ENCODE results near the gene EFNA1. TPM values are rescaled to one million over a fixed set of nuclear protein-coding genes. Genes with fewer than 3 reads are reported as not detected.

The EFNA1 gene
- total and polyA plus RNA-seq, 2 of the 13 experiments (the other 11 are each of a cell fraction or from before 2014, with no cell fraction given): 81.8 to 874 TPM

DNA sequence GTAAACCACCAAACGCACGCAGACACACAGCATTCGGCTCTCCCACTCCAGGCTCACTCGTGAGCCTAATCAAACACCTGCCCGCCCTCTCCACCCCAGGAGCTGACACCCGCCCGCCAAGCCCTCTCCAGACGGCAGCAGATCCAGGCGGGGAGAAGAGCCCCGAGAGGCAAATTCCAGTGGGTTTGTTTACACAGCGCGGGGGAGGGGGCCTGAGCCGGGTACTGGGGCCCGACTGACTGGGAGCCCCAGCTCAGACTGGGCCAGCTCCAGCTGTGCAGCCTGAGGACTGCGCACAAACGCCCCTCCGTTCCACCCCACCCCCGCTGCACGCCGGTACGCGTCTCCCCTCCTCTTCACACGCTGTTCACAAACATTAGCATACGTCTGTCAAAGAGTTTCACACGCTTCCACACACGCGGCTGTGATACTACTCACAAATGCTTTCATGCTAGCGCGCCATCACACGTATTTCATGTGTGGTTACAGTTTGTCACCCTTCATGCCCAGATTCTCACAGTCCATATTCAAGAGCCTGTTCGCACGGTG, 1.0 kb upstream of the EFNA1 start (continued):
- 0 out of 2 replicates have a peak, but pooled peaks have one; percentile 93 for TF ChIP-seq ZNF646 (CRISPR knock-in tag; IDR thresholded peaks at IDR 0.05)
- TF ChIP-seq HIVEP1 (CRISPR knock-in tag; IDR thresholded peaks at IDR 0.05): no peak
- TF ChIP-seq, protein P1, sequence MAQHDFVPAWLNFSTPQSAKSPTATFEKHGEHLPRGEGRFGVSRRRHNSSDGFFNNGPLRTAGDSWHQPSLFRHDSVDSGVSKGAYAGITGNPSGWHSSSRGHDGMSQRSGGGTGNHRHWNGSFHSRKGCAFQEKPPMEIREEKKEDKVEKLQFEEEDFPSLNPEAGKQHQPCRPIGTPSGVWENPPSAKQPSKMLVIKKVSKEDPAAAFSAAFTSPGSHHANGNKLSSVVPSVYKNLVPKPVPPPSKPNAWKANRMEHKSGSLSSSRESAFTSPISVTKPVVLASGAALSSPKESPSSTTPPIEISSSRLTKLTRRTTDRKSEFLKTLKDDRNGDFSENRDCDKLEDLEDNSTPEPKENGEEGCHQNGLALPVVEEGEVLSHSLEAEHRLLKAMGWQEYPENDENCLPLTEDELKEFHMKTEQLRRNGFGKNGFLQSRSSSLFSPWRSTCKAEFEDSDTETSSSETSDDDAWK (CRISPR knock-in tag; IDR thresholded peaks at IDR 0.05): no peak
- TF ChIP-seq HNRNPH1 (optimal IDR thresholded peaks at IDR 0.05; ENCODE audit: low read depth, low read length): peak; percentile 72
- 0 out of 2 replicates have a peak, but pooled peaks have one; percentile 10 for TF ChIP-seq KLF13 (CRISPR knock-in tag; IDR thresholded peaks at IDR 0.05)
- TF ChIP-seq DNMT3B (CRISPR knock-in tag; conservative IDR thresholded peaks at IDR 0.05): 0 out of 2 replicates have a peak, but pooled peaks have one; percentile 20
- TF ChIP-seq HMGXB4 (CRISPR knock-in tag; IDR thresholded peaks at IDR 0.05; ENCODE audit: borderline replicate concordance in 1 of 2, low read depth in 1 of 2): no peak; a peak in 1 of 4 replicates
- no peak for TF ChIP-seq GATA4 (IDR thresholded peaks at IDR 0.05; ENCODE audit: borderline replicate concordance, low read depth)
- TF ChIP-seq RXRB (CRISPR knock-in tag; IDR thresholded peaks at IDR 0.05; ENCODE audit: borderline replicate concordance): no peak
- TF ChIP-seq SRSF9 (IDR thresholded peaks at IDR 0.05; ENCODE audit: borderline replicate concordance, insufficient read depth, low read depth, low read length, poor library complexity, severe bottlenecking): no peak
- 0 out of 2 replicates have a peak, but pooled peaks have one; percentile 31 for TF ChIP-seq FIP1L1 (IDR thresholded peaks at IDR 0.05; ENCODE audit: borderline replicate concordance, insufficient read depth, low read depth, low read length)
- no peak for TF ChIP-seq ZBTB46 (CRISPR knock-in tag; IDR thresholded peaks at IDR 0.05; ENCODE audit: borderline replicate concordance)

All from HepG2 (cell line).